Renal pelvis (tissue), 12 donors: ENCODE measurements around the gene GAST. TPM values are rescaled to one million over a fixed set of nuclear protein-coding genes. Genes with fewer than 3 reads are reported as not detected.
"Not testable (repeated sequence)": the region's sequence is repeated elsewhere in the genome, so short reads cannot be mapped to it uniquely, and the experiment has no call there.

ENCODE experiments used
- DNase-seq: peaks from one replicate; pipeline ENCODE4 v3.0.0-alpha.2; 2013
- long read RNA-seq, 16 experiments: transcript quantifications; one replicate each; lab custom pipeline, GENCODE V29; 2026
- polyA plus RNA-seq, 3 donors: library from polyadenylated mRNA; unstranded; fragments of 120-200 nt; gene quantifications; one replicate each; pipeline ENCODE4 v1.2.1, GENCODE V29; 2013; ENCODE audit not compliant: insufficient read length in 3 of 3

GAST gene, protein sequence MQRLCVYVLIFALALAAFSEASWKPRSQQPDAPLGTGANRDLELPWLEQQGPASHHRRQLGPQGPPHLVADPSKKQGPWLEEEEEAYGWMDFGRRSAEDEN
- not detected for polyA plus RNA-seq
- long read RNA-seq, donor 1: 0 reads
- long read RNA-seq, donor 2: 0 reads
- long read RNA-seq, donor 3: 0 reads
- long read RNA-seq, donor 4: 0 reads
- long read RNA-seq, donor 5, partial matches to known transcripts: 0 of 1 reads
- long read RNA-seq, donor 5, other reads (novel, unspliced or antisense): 0 of 1 reads
- long read RNA-seq, donor 6: 0 reads
- long read RNA-seq, donor 7, partial matches to known transcripts: 11 of 32 reads
- long read RNA-seq, donor 7, other reads (novel, unspliced or antisense): 21 of 32 reads
- long read RNA-seq, donor 8: 0 reads
- long read RNA-seq, donor 9: 0 reads
- long read RNA-seq, donor 10: 0 reads
- long read RNA-seq, donor 11: 0 reads
- long read RNA-seq, donor 12: 0 reads
- long read RNA-seq, donor 13: 0 reads
- long read RNA-seq, donor 14: 0 reads
- long read RNA-seq, donor 15: 0 reads
- long read RNA-seq, donor 16: 0 reads

DNA sequence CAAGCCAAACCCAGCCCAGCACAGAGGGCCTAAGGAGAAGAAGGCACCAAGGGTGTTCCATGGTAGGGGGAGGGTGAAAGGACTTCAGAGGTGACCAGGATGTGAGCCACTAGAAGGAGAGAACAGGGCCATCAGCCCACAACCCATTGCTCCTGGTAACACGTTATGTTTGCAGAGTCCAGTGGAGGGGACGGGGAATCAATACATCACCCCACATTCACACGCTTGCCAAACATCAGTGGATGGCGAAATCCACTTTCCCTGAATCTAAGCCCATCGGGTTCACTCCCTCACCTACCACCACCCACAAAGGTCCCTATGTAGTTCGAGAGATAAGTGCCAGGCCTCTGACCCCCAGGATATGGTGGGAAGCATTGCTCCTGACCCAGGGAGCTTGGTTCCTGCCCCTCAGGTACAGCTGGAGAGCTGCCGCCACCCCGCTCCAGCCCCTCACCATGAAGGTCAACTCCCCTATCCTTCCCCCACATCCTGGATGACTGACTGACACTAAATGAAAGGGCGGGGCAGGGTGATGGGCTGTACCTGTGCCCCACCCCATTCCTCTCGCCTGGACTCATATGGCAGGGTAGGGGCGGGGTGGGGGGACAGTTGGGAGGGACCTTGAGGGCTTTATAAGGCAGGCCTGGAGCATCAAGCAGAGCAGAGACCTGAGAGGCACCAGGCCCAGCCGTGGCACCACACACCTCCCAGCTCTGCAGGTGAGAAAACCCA, at the start of gene GAST:
Gene GAST (plus strand): TSS at position 663 of the 732 bp plus-strand sequence. CDS start 3,106 bp downstream, outside the sequence.
- no peak for DNase-seq

DNA sequence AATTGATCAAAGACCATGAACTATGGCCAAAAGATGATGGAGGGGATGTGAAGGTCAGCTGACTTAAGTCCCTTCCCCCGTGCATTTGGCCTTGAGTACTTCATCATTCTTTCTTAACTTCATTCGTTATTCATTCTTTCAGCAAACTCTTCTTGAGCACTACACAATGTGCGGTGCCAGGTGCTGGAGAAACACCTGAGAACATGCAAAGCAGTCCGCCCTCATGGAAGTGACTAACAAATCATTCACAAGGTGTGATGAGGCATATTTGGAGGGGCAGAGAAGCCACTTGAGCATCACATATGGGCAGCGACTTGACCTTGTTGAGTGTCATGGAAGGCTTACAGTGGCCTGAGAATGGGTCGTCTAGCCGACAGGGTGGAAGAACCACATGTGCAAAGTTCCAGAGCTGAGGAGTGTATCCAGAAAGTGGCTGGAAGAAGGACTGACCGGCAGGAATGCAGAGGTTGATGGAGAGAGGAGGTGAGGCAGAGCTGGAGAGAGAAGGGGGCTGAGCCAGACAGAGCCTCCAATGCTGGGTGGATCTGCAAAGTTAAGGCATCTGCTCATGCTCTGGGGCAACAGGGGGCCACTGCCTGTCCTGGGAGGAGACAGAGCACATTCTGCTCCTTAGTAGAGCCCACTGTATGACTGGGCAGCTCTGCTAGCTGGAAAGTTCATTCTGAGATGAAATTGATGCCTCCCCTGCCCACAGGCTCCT, 48.5 kb upstream of the GAST start:
- no peak for DNase-seq

DNA sequence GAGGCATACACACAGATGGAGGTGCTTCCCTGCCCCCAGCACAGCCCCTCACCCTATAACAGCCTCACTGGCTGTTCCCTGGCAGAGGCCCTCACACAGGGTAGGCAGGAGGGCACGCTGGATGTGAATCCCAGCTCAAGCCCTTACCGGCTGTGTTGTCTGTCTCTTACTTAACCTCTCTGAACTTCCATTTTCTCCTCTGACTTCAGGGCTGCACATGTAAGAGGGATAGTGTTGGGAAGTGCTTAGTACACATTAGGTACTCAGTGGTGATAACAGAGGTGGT, 48.0 kb upstream of the GAST start:
- no peak for DNase-seq

DNA sequence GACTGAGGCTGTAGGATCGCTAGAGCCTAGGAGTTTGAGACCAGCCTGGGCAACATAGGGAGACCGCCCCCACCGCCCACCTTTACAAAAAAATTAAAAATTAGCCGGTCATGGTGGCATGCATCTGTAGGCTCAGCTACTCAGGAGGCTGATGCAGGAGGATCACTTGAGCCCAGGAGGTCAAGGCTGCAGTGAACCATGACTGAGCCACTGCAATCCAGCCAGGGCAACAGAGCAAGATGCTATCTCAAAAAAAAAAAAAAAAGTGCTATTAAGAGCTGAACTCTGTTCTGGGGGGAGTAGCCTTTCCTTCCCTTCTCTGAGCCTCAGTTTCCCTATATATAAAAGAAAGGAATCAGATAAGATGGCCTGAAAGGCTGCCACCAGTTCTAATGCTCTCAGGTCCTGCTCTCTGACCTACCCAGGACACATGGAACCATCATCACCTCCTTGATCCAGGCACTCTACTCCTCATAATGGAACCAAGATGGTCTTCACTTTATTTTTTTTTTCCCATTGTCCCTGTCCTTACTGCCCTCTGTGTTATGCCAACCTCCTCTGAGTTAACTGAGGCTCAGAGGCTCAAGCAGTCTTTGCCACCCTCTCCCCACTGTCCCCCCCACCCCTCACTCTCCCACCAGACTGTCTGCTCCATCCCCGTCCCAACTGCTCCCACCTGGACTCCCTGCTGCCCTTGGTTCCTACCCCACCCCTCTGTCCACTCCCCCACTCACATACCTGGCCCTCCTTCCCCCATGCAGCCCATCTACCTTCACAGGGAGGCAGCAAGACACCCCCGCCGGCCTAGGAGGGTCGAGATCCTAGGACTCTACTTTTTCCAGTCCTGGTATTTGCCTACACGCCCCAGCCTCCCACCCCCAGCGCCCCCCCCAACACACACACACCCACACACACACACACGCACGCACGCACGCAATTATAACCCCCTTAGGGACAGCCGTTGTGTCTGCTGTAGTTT, 47.3 kb upstream of the GAST start:
- DNase-seq: no peak

DNA sequence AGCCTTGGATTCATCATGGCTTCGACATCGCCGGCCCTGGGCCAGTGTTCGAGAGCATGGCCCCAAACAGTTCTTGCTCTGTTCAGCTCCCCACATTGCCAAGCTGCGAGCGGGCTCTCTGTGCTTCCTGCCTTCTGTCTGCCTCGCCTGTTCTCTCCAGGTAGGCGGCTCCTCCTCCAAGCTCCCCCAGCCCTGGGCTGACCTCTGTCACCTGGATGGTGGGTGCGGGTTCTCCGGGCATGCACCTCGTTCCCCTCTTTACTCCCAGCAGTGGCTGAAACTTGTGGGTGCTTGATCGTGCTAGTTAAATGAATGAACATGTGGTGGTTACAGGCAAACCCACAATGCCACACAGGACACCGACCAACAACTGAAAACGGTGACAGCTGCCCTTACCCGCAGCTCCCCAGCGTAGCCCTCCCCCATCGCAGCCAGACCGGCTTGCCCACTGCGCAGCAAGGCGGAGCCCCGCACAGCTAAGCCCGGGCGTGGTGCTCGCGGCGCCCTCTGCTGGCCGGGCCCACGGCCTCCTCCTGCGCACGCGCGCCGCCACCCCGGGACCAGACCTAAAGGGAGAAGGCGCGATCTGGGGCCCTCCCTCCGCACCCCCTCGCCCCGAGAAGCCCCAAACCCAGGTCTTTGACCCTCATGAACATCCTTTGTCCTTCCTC, 46.4 kb upstream of the GAST start:
- DNase-seq: peak; percentile 79

DNA sequence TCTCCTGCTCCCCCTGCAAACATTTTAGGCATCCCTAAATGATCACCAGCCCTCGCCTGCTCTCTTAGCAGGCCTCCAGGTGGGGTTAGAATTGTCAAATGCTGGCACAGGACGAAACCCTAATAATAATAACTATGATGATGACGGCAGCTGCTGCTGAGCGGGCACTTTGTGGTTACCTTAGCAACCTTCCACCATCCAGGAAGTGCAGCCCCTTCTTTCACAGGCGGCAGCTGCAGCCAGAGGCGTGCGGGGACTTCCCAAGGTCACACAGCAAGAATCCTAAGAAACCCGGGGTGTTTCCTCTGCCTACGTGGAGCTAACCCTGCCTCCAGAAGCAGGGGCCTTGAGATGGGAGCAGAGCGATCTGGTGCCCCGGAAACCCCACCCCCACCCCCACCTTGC, 45.9 kb upstream of the GAST start:
- peak; percentile 31 for DNase-seq

DNA sequence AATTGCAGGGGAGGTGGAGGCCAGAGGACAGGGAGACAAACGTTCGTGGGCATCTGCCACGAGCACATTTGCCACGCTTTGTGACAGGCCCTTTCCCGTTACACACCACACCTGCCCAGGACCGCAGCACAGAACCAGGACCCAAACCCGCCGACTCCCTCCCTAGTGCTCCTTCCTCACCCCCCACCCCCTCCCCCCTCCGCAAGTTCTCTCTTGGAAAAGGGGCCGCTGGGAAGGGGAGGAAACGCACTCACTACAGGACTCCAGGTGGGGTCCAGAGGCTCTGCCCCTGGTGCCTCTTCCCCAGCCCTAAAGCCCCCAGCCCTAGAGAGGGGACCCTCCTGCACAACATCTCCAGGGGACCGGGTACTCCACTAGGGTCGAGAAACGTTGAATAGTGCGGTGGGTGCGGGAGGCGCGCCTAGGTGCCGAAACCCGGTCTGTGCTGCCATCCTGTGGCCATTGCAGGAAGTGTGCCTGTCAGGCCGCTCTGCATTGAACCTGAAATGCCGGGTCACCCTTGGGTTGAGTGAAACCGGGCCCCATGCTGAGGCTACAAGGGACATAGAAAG, 45.3 kb upstream of the GAST start:
- DNase-seq: peak; percentile 70

DNA sequence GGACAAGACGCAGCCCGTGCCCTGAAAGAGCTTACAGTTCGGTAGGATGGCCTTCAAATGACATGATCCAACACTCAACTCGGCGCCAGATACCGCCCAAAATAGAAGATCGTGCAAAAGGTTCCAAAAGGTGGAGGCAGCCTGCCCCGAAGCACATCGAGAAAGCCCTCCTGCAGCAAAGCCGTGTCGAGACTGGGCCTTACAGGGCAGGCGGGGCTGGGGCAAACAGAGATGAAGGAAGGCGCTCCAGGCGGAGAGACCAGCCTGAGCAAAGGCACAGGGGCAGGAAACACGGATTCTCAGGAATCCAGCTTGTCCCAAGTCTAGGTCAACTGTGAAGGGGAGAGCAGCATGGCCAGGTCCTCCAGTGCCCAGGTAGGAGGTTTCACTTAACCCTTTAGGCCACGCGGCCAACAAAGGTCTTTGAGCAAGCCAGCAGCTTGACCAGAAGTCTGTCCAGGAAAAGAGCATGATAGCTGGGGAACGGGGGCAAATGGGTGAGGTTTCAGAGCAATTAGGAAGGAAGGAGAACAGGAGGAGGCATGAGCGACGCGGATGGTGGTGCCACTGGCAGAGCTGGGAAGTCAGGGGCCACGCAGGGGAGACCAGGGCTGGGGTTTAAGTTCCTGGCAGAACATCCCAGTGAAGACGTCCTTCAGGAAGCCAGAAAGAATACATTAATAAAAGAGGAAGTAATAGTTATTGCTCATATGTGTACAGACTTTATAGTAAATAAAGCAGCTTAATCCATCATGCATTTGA, 44.7 kb upstream of the GAST start:
- DNase-seq: no peak

DNA sequence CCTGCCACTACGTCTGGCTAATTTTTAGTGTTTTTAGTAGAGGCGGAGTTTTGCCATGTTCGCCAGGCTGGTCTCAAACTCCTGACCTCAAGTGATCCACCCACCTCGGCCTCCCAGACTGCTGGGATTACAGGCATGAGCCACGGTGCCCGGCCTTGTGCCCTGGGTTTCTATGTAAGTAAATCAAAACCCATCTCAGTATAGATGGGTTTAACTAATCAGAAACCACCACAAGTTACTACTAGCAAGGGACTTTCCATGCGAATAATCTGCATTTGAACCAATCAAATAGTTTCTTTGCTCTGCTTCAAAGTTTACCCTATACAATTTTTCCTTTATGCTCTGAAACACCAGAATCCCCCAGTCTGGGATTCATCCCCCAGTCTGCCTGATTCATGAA, 40.0 kb upstream of the GAST start:
- DNase-seq: no peak

DNA sequence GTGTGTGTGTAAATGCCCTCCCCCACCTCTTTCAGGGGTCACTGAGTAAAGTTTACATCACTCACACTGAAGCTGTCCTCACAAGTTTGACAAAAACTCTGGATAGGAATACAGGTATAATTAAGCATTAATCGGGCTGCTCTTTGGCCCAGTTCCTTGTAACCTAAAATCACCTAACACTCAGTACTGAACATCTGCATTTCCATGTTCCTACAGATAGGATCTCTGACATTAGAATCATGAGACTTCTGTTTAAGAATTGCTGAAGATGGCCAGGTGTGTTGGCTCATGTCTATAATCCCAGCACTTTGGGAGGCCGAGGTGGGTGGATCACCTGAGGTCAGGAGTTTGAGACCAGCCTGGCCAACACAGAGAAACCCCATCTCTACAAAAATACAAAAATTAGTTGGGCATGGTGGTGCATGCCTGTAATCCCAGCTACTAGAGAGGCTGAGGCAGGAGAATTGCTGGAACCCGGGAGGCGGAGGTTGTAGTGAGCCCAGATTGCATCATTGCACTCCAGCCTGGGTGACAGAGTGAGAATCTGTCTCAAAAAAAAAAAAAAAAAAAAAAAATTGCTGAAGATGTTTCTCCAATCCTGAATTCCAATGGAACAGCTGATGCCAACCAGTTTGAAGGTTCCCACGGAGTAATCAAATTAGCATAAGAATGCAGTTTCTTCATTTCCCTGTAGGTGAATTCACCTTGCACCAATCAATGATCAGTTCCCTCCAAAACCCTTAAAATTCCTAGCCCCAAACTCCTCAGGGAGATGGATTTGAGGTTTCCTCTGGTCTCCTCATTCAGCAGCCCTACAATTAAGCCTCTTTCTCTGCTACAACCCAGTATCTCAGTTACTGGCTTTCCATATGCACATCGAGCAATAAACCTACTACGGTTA, 36.7 kb upstream of the GAST start:
- not testable (repeated sequence) for DNase-seq

DNA sequence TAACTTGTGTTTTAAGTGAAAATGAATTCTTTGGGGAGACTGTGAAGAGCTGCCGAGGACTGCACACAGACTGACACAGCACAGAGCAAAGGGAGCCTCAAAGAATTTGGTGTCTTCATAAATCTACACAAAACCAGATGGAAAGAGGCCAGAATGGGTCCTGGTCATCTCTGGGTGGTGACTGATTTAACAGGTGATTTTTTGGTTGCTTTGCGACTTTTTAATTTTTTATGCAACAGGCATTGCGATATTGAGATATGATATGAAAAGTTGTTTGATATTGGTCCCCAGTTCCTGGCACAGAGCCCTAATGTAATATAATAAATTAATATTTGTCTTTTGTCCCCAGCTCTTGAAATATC, 36.1 kb upstream of the GAST start:
- DNase-seq: no peak

DNA sequence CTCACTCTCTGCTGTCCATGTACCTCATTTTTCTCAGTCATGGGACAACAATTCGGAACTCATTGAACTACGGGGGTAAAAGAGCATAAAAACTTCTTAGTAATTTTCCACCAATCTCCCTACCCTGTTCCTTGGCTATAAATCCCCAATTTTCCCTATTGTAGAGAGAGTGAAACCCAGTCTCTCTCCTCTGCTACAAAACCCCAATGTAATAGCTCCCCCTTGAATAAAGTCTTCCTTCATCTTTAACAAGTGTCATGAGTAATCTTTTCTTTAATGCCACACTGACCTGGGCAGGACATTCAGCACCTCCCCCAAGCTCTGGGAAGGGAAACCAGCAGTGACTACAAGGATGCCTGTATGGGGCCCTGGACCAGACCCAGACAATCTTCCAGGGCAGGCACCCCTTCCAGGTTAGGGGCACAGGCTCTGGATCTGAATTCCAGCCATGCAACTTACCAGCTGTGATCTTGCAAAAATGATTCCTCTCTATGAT, 33.7 kb upstream of the GAST start:
- DNase-seq: no peak

DNA sequence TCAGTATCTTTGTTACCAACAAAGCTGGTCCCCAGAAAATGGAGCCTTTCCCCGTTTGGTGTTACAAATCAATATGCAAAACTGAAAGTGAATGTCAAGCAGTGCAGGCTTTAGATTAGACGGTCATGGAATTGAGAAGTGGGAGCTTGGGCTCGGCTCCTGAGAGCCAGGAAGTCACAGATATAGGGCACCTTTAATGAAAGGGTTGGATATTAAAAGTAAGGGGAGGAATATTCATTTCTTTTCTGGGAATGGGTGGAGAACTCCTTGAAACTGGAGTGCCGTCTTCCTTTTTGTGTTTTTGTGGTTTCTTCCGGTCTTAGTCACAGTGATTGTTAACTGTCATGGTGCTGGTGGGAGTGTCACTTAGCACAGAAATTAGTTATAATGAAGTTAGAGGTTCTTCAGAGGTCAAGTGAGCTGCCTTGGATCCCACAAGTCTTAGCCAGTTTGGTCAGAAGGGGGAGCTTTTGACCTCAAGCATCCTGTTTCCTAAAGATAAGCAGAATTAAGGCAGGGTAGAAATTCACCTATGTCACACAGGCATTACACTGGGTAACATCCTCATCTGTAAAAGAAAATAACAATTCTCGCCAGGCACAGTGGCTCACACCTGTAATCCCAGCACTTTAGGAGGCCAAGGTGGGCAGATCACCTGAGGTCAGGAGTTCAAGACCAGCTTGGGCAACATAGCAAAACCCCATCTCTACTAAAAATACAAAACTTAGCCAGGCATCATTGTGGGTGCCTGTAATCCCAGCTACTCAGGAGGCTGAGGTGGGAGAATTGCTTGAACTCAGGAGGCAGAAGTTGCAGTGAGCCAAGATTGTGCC, 33.0 kb upstream of the GAST start:
- DNase-seq: no peak

DNA sequence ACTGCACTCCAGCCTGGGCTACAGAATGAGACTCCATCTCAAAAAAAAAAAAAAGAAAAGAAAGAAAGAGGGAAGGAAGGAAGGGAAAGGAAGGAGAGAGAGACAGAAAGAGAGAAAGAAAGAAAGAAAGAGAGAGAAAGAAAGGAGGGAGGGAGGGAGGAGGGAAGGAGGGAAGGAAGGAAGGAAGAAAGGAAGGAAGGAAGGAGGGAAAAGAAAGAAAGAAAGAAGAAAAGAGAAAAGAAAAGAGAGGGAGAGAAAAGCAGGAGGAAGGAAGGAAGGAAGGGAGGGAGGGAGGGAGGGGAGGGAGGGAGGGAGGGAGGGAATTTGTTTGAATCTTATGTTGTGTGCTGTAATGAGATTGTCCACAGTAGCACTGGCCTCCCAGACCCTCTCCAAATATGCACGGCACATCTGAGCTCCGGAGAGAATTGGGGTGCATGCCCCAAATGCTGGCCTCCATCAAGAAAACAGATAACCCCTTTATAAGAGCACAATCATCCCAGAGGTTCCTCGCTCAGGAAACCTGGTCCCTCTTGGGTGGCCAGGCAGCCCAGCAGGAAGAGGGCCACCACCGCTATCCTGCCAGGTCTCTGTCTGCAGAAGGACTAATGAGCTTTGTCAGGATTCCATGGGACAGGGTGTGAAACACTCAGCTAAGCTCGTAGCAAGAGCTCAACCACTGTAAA, 32.2 kb upstream of the GAST start:
- no peak for DNase-seq

DNA sequence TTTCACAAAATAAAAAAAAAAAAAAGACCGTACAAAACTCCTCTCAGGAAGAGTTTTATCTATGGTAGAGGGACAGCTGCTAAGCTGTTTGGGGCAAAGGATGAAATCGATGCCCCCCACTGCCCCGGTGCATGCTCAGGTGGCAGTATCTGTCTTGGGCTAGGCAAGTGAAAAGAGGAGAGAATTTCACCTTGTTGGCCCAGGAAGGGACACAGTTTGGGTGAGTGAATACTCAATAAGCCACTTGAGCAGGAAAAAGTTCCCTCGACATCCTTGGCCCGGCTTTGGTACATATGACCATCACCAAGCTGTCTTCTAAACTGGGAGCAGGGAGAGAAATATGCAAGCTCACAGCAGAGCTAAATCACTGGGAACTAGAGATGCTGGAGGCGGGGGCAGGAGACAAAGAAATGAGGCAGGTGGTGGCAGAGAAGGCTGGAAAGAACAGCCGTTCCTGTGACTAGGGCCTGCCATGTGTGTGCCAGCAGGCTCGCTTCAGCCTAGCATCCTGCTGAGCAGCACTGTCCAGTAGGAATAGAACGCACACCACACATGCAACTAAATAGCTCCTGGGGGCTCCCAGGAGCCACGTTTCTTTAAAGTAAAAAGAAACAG, 31.6 kb upstream of the GAST start:
- no peak for DNase-seq

DNA sequence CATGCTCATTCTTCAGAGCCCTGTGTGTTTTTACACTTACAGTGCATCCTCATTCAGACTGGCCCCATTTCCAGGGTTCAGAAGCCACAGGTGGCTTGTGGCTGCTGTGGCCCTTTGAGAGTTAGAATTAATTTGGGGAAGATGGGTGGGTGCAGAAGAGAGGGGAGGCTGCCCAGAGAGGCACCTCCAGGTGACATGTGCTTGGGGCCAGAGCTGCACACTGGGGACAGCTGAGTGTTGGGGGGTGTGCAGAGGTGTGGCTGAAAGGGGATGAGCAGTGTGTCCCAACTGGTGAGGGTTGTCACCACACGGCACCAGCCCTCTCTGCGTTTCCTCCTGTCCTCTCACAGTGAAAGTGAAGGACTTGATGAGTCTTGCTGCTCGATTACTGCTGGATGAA, 30.4 kb upstream of the GAST start:
- DNase-seq: no peak
